ENCODE results near the gene STX18. TPM values are rescaled to one million over a fixed set of nuclear protein-coding genes. Genes with fewer than 3 reads are reported as not detected.

Gene STX18
- total RNA-seq, 8 experiments from 2014 or later = 15.4 to 48.3 (median 22.6) TPM

- in situ Hi-C loops (cut with MboI; ENCODE audit: low pct_unique_long_range_greater_than_20kb in 2 of 9, low sequenced_read_pairs in 9 of 9, unreplicated experiment in 9 of 9) = no loop called here
- ATAC-seq (replicated peaks in 6 of 8) = no peak
- peak overlapping the region in 1 of 2 donors; percentile 29 for H3K27ac ChIP-seq
- peak overlapping the region; percentile 77 to 99 (median 98) for H3K4me3 ChIP-seq
- H3K4me1 ChIP-seq (replicated peaks in 1 of 2) = peaks cover 12 to 19% of the 10 kb centered on the region in 2 donors
- WGBS, 10 experiments = 4 to 83% (median 23%) methylated on average over 1 to 12 of the region's 12 CpGs
Measured at GRCh38 chr4:4542774-4543485, 1.1 kb upstream of the STX18 start.

- Histone ChIP-seq H3K27ac (peak overlapping the region; percentile 78 to 89), H3K4me3 (peak overlapping the region; percentile 77 to 99 (median 98)), H3K4me1 (replicated peaks in 1 of 2) (peaks cover 12 to 19% of the 10 kb centered on the region in 2 donors)
- in situ Hi-C loops (cut with MboI; ENCODE audit: low pct_unique_long_range_greater_than_20kb in 2 of 9, low sequenced_read_pairs in 9 of 9, unreplicated experiment in 9 of 9) = no loop called here
- peak; percentile 13 to 54 (median 24) for ATAC-seq (replicated peaks in 6 of 8)
- 0 to 22% (median 9%) methylated on average over 1 to 8 of the region's 10 CpGs; no CpG with 5 or more reads in 1 of the 10 experiments for WGBS, 10 experiments
Measured at GRCh38 chr4:4541040-4541631, 712 bp downstream of the STX18 start.

GRCh38 chr4:4539481-4539880 is 2.4 kb downstream of the STX18 start:
- 56 to 100% (median 76%) methylated on average over 1 to 2 of the region's 2 CpGs; no CpG with 5 or more reads in 2 of the 10 experiments for WGBS, 10 experiments

GRCh38 chr4:4535590-4535989 is 6.3 kb downstream of the STX18 start:
- no peak for ATAC-seq (replicated peaks in 6 of 8)
- Histone ChIP-seq H3K27ac (no peak overlapping the region), H3K4me3 (no peak overlapping the region), H3K4me1 (replicated peaks in 1 of 2) (peaks cover 7 to 9% of the 10 kb centered on the region in 2 donors)
- in situ Hi-C loops (cut with MboI; ENCODE audit: low pct_unique_long_range_greater_than_20kb in 2 of 9, low sequenced_read_pairs in 9 of 9, unreplicated experiment in 9 of 9) = no loop called here

More at GRCh38 chr4:4539481-4539880, 2.4 kb downstream of the STX18 start:
- H3K27ac ChIP-seq = no peak overlapping the region
- no peak overlapping the region for H3K4me3 ChIP-seq
- no peak for ATAC-seq (replicated peaks in 6 of 8)
- in situ Hi-C loops (cut with MboI; ENCODE audit: low pct_unique_long_range_greater_than_20kb in 2 of 9, low sequenced_read_pairs in 9 of 9, unreplicated experiment in 9 of 9) = no loop called here
- peaks cover 12 to 19% of the 10 kb centered on the region in 2 donors for H3K4me1 ChIP-seq (replicated peaks in 1 of 2)

GRCh38 chr4:4534515-4535145 is 7.2 kb downstream of the STX18 start:
- 87 to 100% (median 95%) methylated on average over 2 to 9 of the region's 9 CpGs for WGBS, 10 experiments
- H3K27ac ChIP-seq = no peak overlapping the region
- no peak overlapping the region for H3K4me3 ChIP-seq
- ATAC-seq (replicated peaks in 6 of 8) = no peak
- peaks cover 0 to under 1% of the 10 kb centered on the region in 2 donors for H3K4me1 ChIP-seq (replicated peaks in 1 of 2)
- in situ Hi-C loops (cut with MboI; ENCODE audit: low pct_unique_long_range_greater_than_20kb in 2 of 9, low sequenced_read_pairs in 9 of 9, unreplicated experiment in 9 of 9) = no loop called here

GRCh38 chr4:4533461-4534169 is 8.2 kb downstream of the STX18 start:
- H3K4me3 ChIP-seq = no peak overlapping the region
- 81 to 100% (median 91%) methylated on average over 1 to 6 of the region's 8 CpGs for WGBS, 10 experiments
- in situ Hi-C loops (cut with MboI; ENCODE audit: low pct_unique_long_range_greater_than_20kb in 2 of 9, low sequenced_read_pairs in 9 of 9, unreplicated experiment in 9 of 9) = no loop called here
- no peak overlapping the region for H3K27ac ChIP-seq
- no peak for ATAC-seq (replicated peaks in 6 of 8)
- no peaks in the 10 kb centered on the region for H3K4me1 ChIP-seq (replicated peaks in 1 of 2)

GRCh38 chr4:4532371-4533154 is 9.3 kb downstream of the STX18 start:
- H3K4me1 ChIP-seq (replicated peaks in 1 of 2) = no peaks in the 10 kb centered on the region
- H3K27ac ChIP-seq = no peak overlapping the region
- in situ Hi-C loops (cut with MboI; ENCODE audit: low pct_unique_long_range_greater_than_20kb in 2 of 9, low sequenced_read_pairs in 9 of 9, unreplicated experiment in 9 of 9) = no loop called here
- no peak for ATAC-seq (replicated peaks in 6 of 8)
- H3K4me3 ChIP-seq = no peak overlapping the region
- WGBS, 10 experiments = 20 to 100% (median 97%) methylated on average over 1 to 3 of the region's 3 CpGs; no CpG with 5 or more reads in 2 of the 10 experiments

- Histone ChIP-seq H3K4me1 (replicated peaks in 1 of 2) (no peaks in the 10 kb centered on the region), H3K27ac (no peak overlapping the region), H3K4me3 (no peak overlapping the region)
- ATAC-seq (replicated peaks in 6 of 8) = no peak
- in situ Hi-C loops (cut with MboI; ENCODE audit: low pct_unique_long_range_greater_than_20kb in 2 of 9, low sequenced_read_pairs in 9 of 9, unreplicated experiment in 9 of 9) = no loop called here
- WGBS, 10 experiments = 92 to 100% (median 95%) methylated on average over 1 to 5 of the region's 5 CpGs; no CpG with 5 or more reads in 2 of the 10 experiments
Measured at GRCh38 chr4:4529392-4529791, 12.5 kb downstream of the STX18 start.

GRCh38 chr4:4526401-4526800 is 15.4 kb downstream of the STX18 start:
- no peak overlapping the region for H3K27ac ChIP-seq
- 85 to 100% (median 94%) methylated on average over 2 to 6 of the region's 6 CpGs for WGBS, 10 experiments
- in situ Hi-C loops (cut with MboI; ENCODE audit: low pct_unique_long_range_greater_than_20kb in 2 of 9, low sequenced_read_pairs in 9 of 9, unreplicated experiment in 9 of 9) = no loop called here
- no peaks in the 10 kb centered on the region for H3K4me1 ChIP-seq (replicated peaks in 1 of 2)
- ATAC-seq (replicated peaks in 6 of 8) = no peak
- no peak overlapping the region for H3K4me3 ChIP-seq

- Histone ChIP-seq H3K4me3 (no peak overlapping the region), H3K27ac (no peak overlapping the region), H3K4me1 (replicated peaks in 1 of 2) (peaks cover 0 to 11% of the 10 kb centered on the region in 2 donors)
- 50 to 100% (median 93%) methylated on average over 1 to 4 of the region's 4 CpGs; no CpG with 5 or more reads in 2 of the 10 experiments for WGBS, 10 experiments
- in situ Hi-C loops (cut with MboI; ENCODE audit: low pct_unique_long_range_greater_than_20kb in 2 of 9, low sequenced_read_pairs in 9 of 9, unreplicated experiment in 9 of 9) = no loop called here
- ATAC-seq (replicated peaks in 6 of 8) = peak in 2 of 8 experiments; percentile 35 to 76
Measured at GRCh38 chr4:4524364-4524763, 17.5 kb downstream of the STX18 start.

- H3K27ac ChIP-seq = no peak overlapping the region
- 17 to 100% (median 89%) methylated on average over 1 to 2 of the region's 2 CpGs for WGBS, 10 experiments
- H3K4me1 ChIP-seq (replicated peaks in 1 of 2) = peaks cover 0 to 11% of the 10 kb centered on the region in 2 donors
- ATAC-seq (replicated peaks in 6 of 8) = no peak
- H3K4me3 ChIP-seq = no peak overlapping the region
- in situ Hi-C loops (cut with MboI; ENCODE audit: low pct_unique_long_range_greater_than_20kb in 2 of 9, low sequenced_read_pairs in 9 of 9, unreplicated experiment in 9 of 9) = no loop called here
Measured at GRCh38 chr4:4521731-4522130, 20.1 kb downstream of the STX18 start.

GRCh38 chr4:4521136-4521535 is 20.7 kb downstream of the STX18 start:
- peak in 2 of 8 experiments; percentile 43 to 49 for ATAC-seq (replicated peaks in 6 of 8)
- in situ Hi-C loops (cut with MboI; ENCODE audit: low pct_unique_long_range_greater_than_20kb in 2 of 9, low sequenced_read_pairs in 9 of 9, unreplicated experiment in 9 of 9) = no loop called here
- 25 to 100% (median 87%) methylated on average over 1 to 3 of the region's 3 CpGs; no CpG with 5 or more reads in 3 of the 10 experiments for WGBS, 10 experiments
- Histone ChIP-seq H3K4me3 (no peak overlapping the region), H3K27ac (no peak overlapping the region), H3K4me1 (replicated peaks in 1 of 2) (peaks cover 2 to 11% of the 10 kb centered on the region in 2 donors)
